GM12872 (cell line): ENCODE results near the gene OR4P4.

ENCODE experiments used
- TF ChIP-seq, protein P1 (sequence below): IDR thresholded peaks from 3 replicates; pipeline ENCODE4 v1.5.1; 2011; ENCODE audit warnings: low read depth, mild to moderate bottlenecking, low read length, moderate library complexity; ENCODE audit not compliant: insufficient read depth

OR4P4 gene

GRCh38 chr11:55661901-55662300, 27.0 kb downstream of the OR4P4 start, which contains the start of gene OR4C6:
TSS of gene OR4C6 (plus strand) at chr11:55662201. CDS start at chr11:55665167, 2,966 bp downstream.
- TF ChIP-seq, protein P1, sequence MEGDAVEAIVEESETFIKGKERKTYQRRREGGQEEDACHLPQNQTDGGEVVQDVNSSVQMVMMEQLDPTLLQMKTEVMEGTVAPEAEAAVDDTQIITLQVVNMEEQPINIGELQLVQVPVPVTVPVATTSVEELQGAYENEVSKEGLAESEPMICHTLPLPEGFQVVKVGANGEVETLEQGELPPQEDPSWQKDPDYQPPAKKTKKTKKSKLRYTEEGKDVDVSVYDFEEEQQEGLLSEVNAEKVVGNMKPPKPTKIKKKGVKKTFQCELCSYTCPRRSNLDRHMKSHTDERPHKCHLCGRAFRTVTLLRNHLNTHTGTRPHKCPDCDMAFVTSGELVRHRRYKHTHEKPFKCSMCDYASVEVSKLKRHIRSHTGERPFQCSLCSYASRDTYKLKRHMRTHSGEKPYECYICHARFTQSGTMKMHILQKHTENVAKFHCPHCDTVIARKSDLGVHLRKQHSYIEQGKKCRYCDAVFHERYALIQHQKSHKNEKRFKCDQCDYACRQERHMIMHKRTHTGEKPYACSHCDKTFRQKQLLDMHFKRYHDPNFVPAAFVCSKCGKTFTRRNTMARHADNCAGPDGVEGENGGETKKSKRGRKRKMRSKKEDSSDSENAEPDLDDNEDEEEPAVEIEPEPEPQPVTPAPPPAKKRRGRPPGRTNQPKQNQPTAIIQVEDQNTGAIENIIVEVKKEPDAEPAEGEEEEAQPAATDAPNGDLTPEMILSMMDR, result no peak

DNA sequence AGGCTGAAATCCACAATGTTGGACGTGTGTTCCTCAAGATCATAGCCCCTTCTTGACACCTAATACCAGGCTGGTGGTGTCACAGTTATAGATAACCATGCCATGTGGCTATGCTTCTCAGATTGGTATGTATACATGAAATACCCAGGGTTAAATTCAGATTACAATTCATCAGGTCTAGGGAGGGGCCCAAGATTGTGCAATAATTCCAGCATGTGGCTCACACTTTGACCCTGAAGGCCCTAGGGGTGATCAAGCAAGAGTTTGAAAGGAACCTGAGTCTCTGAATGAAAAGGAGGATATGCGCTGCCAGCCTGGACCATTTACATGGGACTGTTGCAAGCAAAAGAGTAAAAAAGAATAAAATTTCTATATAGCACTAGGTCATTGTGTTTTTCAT, 34.5 kb downstream of the OR4P4 start:
- TF ChIP-seq, protein P1, result no peak

DNA sequence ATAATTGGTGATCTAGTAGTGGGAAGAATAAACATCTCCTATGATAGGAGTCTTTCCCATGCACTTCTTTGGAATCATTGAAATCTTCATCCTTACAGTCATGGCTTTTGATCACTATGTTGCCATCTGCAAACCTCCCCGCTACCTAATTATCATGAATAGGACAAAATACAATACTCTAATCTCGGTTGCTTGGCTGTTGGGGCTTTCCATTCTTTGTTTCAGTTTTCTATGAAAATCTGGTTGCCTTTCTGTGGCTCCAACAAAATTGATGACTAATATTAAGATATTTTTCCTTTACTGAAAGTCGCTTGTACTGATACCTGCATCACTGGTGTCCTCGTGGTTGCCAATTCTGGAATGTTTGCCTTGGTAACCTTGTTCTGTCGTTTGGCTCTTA, 38.9 kb downstream of the OR4P4 start:
- TF ChIP-seq, protein P1, result no peak
